Ovary (tissue), 9 donors: Measurements from ENCODE around the gene EDAR. TPM values are rescaled to one million over a fixed set of nuclear protein-coding genes. Genes with fewer than 3 reads are reported as not detected.

Source experiments
- DNase-seq, 5 donors: peaks; one replicate each; pipeline ENCODE4 v3.0.0-alpha.2; 2019 to 2020
- H3K27ac ChIP-seq, 2 donors: fragments of 200-600 bp; one replicate each; pipeline versions ENCODE4 v1.5.1 to v1.8.0; 2019 to 2022
- H3K27me3 ChIP-seq: fragments of 200-600 bp; one replicate; pipeline ENCODE4 v1.8.0; 2022
- H3K36me3 ChIP-seq: fragments of 200-600 bp; sonication (generic); one replicate; pipeline ENCODE4 v1.5.1; 2019
- H3K4me1 ChIP-seq: one replicate; pipeline ENCODE4 v1.8.1; 2013; ENCODE audit warnings: mild to moderate bottlenecking, moderate library complexity; ENCODE audit not compliant: insufficient read depth
- H3K4me3 ChIP-seq: fragments of 200-600 bp; sonication (generic); one replicate; pipeline ENCODE4 v1.5.1; 2017
- H3K9me3 ChIP-seq, 2 donors: fragments of 200-600 bp in 1 of 2; sonication (generic) in 1 of 2; one replicate each; pipeline versions ENCODE4 v1.5.1 to v1.8.1; 2013 to 2019; ENCODE audit warnings: mild to moderate bottlenecking in 1 of 2, moderate library complexity in 1 of 2
- CTCF ChIP-seq, 3 donors: fragments of 450-650 bp in 2 of 3; fragments of 200-600 bp in 1 of 3; IDR thresholded peaks; one replicate each; pipeline versions ENCODE4 v1.5.1 to v1.8.0; 2016 to 2022; ENCODE audit warnings: antibody characterized with exemption in 3 of 3, mild to moderate bottlenecking in 1 of 3
- EP300 ChIP-seq: sonication (generic); formaldehyde crosslinking; IDR thresholded peaks from one replicate; pipeline ENCODE4 v1.6.1; 2017; ENCODE audit warnings: antibody characterized with exemption
- POLR2A ChIP-seq: fragments of 450-650 bp; IDR thresholded peaks from one replicate; pipeline ENCODE4 v1.6.1; 2017; ENCODE audit warnings: antibody characterized with exemption, mild to moderate bottlenecking, moderate library complexity
- WGBS, 3 donors: extraction: QIAGEN DNeasy Blood & Tissue Kit in 1 of 3; methylation state at CpG; one replicate each; pipeline versions ENCODE4 v1.1.5 to v1.1.7; 2013 to 2017; 5-methylcytosine and 5-hydroxymethylcytosine counted together
- intact Hi-C, 4 donors: fragments of 100-400 bp; cut with DNase I; formaldehyde crosslinking; loops; one replicate each; pipeline versions ENCODE4 v1.11.0 to v1.15.1; 2022 to 2023
- polyA plus RNA-seq, 2 donors: library from polyadenylated mRNA; stranded (reverse); fragments of 200-250 nt in 1 of 2; fragments of 350-450 nt in 1 of 2; fragmentation: Illumina TruSeq in 1 of 2; extraction: RNeasy Lipid Tissue Mini Kit (QIAGEN cat#74804) in 1 of 2; gene quantifications; one replicate each; pipeline ENCODE4 v1.2.3, GENCODE V29; 2013 to 2014
- total RNA-seq, 7 donors: library from RNA; depleted of rRNA in 2 of 7; stranded (reverse); fragments of >200 nt in 2 of 7; fragmentation: NEBNext Ultra II Directional in 3 of 7; extraction: Animal tissue kit (Norgen Biotek cat#: 25700) in 3 of 7; gene quantifications; one replicate each; pipeline versions ENCODE4 v1.1.0 to v1.2.4, GENCODE V29; 2016 to 2023
- donor health status: DM: no; HTN: no; CAD: no; lungs with moderate emphysema.
- donor health status: DM: no; HTN: no; CAD: no.
- donor health status: Bipolar disorder and iron deficiency.
- donor health status: DM: yes; HTN: yes; CAD: no.
- donor health status: DM: no; HTN: no; CAD: no.
- donor health status: DM: yes; HTN: yes; CAD: no.

Gene EDAR
- total and polyA plus RNA-seq, 9 donors = 0.11 to 0.13 (median 0.11) TPM; not detected in 6

DNA sequence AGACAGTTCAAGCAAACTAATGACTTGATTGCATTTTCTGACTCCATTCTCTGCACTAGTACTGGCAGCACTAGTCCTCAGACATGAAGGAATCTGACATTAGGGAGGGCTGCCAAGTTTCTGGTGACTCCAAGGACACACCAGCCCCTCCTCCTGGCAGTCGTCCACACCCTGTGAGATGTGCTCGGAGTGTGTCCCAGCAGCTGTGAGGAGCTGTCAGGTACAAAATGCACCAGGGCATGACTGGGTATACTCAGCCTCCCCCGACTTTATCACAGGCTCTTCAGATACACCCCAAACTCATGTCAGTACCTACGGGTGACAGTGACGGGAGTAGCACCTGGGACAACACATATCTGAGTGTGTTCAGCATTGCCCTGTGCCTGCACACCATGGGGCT lies 43.1 kb downstream of the EDAR start:
- intact Hi-C loops = no loop called here
- H3K4me1 ChIP-seq = no peaks in the 10 kb centered on the region
- H3K27ac ChIP-seq = no peak overlapping the region
- no peak overlapping the region for H3K4me3 ChIP-seq
- no peak for DNase-seq
- TF ChIP-seq EP300 = no peak
- TF ChIP-seq CTCF (IDR thresholded peaks at IDR 0.05) = no peak
- TF ChIP-seq POLR2A = no peak
- WGBS, 3 donors = 24 to 52% (median 44%) methylated on average over 5 of the region's 5 CpGs
- no peaks in the 10 kb centered on the region for H3K27me3 ChIP-seq
- H3K9me3 ChIP-seq = no peaks in the 10 kb centered on the region
- H3K36me3 ChIP-seq = no peaks in the 10 kb centered on the region

DNA sequence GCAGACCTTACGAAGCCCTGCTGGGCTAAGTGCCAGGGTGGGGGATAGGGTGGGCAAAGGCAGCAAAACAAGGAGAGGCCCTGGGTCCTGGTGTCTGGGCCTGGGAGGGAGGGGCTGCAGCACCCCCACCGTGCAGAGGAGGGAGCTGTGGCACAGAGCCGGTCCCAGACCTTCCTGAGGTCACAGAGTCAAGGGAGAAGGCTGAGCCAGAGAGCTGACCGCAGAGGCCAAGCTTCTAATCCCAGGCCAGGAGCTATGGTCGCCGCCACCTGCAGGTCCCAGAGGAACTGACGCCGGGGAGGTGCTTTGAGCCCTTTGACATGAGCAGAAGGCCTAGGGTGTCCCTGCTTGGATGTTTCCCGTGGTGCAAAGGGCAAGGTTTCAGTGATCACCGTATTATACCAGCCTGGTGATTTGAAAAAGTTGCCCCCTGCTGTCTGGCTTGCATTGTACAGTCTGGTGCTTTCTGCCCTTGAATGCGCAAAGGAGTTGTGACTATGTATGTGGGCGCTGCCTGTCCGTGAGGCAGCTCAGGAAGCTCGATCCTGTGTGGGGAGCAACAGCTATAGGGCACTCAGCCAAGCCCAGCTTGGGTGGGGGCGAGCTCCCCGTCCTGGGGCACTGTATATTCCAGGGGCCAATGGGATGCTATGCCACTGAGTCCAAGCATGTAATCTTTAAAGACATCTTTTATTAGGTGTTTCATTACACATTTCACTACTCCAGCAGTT lies 44.3 kb downstream of the EDAR start:
- no peaks in the 10 kb centered on the region for H3K9me3 ChIP-seq
- H3K4me3 ChIP-seq = no peak overlapping the region
- no peaks in the 10 kb centered on the region for H3K4me1 ChIP-seq
- intact Hi-C loops = no loop called here
- H3K36me3 ChIP-seq = no peaks in the 10 kb centered on the region
- DNase-seq = no peak
- WGBS, 3 donors = 64 to 68% (median 66%) methylated on average over 16 of the region's 16 CpGs
- no peak overlapping the region for H3K27ac ChIP-seq
- TF ChIP-seq EP300 (no peak), POLR2A (no peak), CTCF (IDR thresholded peaks at IDR 0.05) (no peak)
- H3K27me3 ChIP-seq = no peaks in the 10 kb centered on the region

- H3K4me3 ChIP-seq = no peak overlapping the region
- intact Hi-C loops = no loop called here
- TF ChIP-seq CTCF (IDR thresholded peaks at IDR 0.05) (no peak), POLR2A (no peak), EP300 (no peak)
- no peak overlapping the region for H3K27ac ChIP-seq
- H3K36me3 ChIP-seq = no peaks in the 10 kb centered on the region
- WGBS, 3 donors = 14 to 47% (median 29%) methylated on average over 6 of the region's 6 CpGs
- no peaks in the 10 kb centered on the region for H3K27me3 ChIP-seq
- H3K9me3 ChIP-seq = no peaks in the 10 kb centered on the region
- no peaks in the 10 kb centered on the region for H3K4me1 ChIP-seq
- no peak for DNase-seq
Measured at GRCh38 chr2:108943751-108944150, 45.3 kb downstream of the EDAR start.

DNA sequence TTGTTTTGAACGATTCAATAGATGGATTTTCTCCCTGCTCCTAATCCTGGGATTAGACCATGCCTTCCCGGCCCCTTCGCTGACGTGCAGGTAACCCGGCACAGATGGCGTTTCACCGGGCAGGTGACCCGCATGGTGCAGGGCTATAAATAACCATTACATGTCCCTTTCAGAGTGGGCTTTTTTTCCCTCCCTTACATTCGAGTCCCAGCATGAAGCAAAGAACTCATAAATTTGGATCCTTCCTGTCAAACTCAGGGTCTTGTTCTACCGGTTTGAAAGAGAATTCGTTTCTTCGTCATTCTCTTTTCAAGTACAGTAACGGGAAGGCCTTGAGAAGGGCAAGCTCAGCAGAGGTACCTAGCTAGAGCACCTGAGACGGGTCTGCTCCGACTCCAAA lies 46.1 kb downstream of the EDAR start:
- intact Hi-C loops = no loop called here
- Histone ChIP-seq H3K4me1 (no peaks in the 10 kb centered on the region), H3K9me3 (no peaks in the 10 kb centered on the region), H3K36me3 (no peaks in the 10 kb centered on the region), H3K4me3 (no peak overlapping the region), H3K27ac (no peak overlapping the region), H3K27me3 (no peaks in the 10 kb centered on the region)
- TF ChIP-seq POLR2A (no peak), EP300 (no peak), CTCF (IDR thresholded peaks at IDR 0.05) (no peak)
- no peak for DNase-seq
- 56 to 73% (median 70%) methylated on average over 15 of the region's 15 CpGs for WGBS, 3 donors
